ENCODE data around the gene TSHZ2.
"Not testable (repeated sequence)": the region's sequence is repeated elsewhere in the genome, so short reads cannot be mapped to it uniquely, and the experiment has no call there.

TSHZ2 gene

DNA sequence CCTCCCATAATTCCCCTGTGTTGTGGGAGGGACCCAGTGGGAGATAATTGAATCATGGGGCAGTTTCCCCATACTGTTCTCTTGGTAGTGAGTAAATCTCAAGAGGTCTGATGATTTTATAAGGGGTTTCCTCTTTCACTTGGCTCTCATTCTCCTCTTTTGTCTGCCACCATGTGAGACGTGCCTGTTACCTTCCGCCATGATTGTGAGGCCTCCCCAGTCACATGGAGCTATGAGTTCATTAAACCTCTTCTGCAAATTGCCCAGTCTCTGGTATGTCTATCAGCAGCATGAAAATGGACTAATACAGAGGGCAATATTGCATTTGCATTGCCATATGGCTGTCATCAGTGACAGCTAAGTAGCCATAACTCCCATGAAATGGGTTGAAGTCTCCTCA, 558.3 kb downstream of the TSHZ2 start:
- no peak for DNase-seq

DNA sequence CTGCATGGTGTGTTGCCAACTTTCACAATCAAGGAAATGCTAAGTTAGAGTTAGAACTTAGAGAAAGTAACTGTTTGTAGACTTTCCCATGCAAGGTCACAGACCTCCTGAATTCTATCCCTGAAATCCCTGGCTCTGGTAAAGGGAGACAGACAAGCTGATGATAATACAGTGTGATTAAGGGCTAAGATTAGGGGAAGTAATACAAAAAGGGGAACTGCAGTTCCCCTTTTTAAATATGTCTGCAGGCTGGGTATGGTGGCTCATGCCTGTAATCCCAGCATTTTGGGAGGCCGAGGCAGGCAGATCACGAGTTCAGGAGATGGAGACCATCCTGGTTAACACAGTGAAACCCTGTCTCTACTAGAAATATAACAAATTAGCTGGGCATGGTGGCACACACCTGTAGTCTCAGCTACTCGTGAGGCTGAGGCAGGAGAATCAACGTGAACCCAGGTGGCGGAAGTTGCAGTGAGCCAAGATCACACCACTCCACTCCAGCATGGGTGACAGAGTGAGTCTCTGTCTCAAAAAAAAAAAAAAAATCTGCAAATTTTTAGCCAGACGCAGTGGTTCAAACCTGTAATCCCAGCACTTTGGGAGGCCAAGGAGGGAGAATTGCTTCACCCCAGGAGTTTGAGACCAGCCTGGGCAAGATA, 560.6 kb downstream of the TSHZ2 start:
- DNase-seq: not testable (repeated sequence)

DNA sequence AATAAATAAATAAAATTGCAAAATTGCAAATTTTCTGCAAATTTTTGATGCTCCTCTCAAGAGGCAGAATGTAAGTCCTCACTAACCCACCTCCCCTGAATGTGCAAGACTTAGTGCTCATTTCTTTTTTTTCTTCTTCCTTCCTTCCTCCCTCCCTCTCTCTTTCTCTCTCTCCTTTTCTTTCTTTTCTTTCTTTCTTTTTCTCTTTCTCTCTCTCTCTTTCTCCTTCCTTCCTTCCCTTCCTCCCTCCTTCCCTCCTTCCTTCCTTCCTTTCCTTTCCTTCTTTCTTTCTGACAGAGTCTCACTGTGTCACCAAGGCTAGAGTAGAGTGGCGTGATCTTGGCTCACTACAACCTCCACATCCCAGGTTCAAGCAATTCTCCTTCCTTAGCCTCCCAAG, 561.3 kb downstream of the TSHZ2 start:
- no peak for DNase-seq

DNA sequence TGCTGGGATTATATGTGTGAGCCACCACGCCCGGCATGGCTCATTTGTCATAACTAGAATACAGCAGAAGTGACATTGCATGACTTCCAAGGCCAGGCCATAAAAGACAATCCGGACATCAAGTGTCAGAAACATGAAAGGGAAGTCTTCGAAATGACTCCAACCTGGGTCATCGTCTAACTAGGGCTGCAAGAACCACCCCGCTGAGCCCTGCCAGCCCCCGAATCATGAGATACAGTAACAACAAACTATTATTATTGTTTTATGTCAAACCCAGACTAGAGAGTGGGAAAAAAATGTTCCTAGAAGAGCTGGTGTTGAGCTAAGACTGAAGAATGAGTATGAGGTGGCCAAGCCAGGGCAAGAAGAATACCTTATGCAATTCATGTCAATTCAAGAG, 561.9 kb downstream of the TSHZ2 start:
- no peak for DNase-seq

DNA sequence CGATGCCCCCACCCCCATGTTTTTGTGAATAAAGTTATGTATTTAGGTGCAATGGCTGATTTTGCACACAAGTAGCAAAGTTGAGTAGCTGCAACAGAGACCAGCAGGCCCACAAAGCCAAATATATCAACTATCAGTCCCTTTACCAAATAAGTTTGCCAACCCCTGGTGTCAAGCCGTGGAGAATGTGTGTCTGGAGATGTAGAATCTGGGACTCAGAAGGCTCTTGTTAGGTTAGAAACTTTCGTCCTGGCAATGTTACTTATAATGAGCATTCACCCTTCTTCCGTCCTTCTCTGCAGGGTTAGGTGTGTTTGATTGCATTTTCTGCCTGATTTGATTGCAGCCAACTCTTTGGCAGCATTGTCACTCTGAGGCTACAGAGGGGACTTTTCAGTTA, 563.7 kb downstream of the TSHZ2 start:
- no peak for DNase-seq

DNA sequence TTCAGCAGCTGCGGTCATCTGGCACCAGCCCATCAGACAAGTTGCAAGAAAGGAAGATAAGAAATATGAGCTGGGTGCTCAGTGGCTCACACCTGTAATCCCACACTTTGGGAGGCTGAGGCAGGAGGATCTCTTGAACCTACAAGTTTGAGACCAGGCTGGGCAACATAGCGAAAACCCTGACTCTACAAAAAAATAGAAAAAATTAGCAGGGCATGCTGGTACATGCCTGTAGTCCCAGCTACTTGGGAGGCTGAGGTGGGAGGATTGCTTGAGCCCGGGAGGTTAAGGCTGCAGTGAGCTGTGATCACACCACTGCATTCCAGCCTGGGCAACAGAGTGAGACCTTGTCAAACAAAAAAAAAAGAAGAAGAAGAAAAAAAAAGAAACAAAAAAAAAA, 564.2 kb downstream of the TSHZ2 start:
- DNase-seq: not testable (repeated sequence)

DNA sequence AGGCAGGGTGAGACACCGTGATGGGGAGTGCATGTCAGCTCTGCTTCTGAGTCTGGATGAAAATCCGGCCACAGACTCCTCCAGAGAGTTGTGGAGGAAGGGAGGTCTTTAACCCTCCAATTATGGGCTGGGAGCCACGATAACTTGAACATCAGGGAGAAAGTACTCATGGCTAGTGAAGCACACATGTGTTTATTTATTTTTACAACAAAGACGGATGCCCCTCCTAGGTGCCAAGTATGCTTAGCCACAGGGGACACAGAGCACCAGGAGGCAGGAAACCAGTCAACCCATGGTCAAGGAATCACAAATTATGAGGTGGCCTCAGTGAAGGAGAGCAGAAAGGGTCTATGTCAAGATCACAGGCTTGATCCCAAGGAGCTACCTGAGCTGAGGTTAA, 567.4 kb downstream of the TSHZ2 start:
- no peak for DNase-seq
